HepG2 (cell line): ENCODE results near the gene GP2. TPM values are rescaled to one million over a fixed set of nuclear protein-coding genes. Genes with fewer than 3 reads are reported as not detected.

ENCODE experiments used
- ATAC-seq: fragments of 200-7000 bp; cut with Tn5 transposase; 3 replicates; pipeline ENCODE4 v1.9.1; 2020; ENCODE audit warnings: mild to moderate bottlenecking, moderate library complexity
- BruUV-seq: library from RNA; stranded (reverse); fragments of 400-500 nt; replicated peaks from 2 replicates; lab custom pipeline; 2021; lab: Mats Ljungman, UMichigan
- CTCF ChIA-PET: fragments of 300-600 bp; formaldehyde crosslinking; extraction: SDS; loops from one replicate; lab custom pipeline; 2021; ENCODE audit warnings: low total read pairs, inconsistent platforms, low intra/inter-chr PET ratio; lab: Yijun Ruan, JAX
- POLR2A ChIA-PET: fragments of 350-600 bp; sonication (Branson Sonifier 250); formaldehyde crosslinking; loops from one replicate; lab custom pipeline; 2020; ENCODE audit warnings: antibody characterized with exemption, inconsistent platforms; lab: Yijun Ruan, JAX
- DNase-seq: peaks from one replicate; pipeline ENCODE4 v3.0.0-alpha.2; 2015; ENCODE audit warnings: low spot score
- FAIRE-seq: peaks from 3 replicates; lab custom pipeline; 2011; peaks lifted over from hg19 to GRCh38; lab: Jason Lieb, UNC
- H2AFZ ChIP-seq: one replicate; pipeline ENCODE4 v1.6.1; 2011; ENCODE audit warnings: low read length, inconsistent platforms
- H3K27ac ChIP-seq: fragments of 300-600 bp; 3 replicates; pipeline ENCODE4 v1.8.0; 2011; ENCODE audit warnings: mixed run types, mild to moderate bottlenecking, mixed read lengths, low read length, inconsistent platforms; ENCODE audit not compliant: insufficient read depth; ENCODE audit errors: extremely low read length
- H3K27me3 ChIP-seq, 2 experiments: fragments of 200-600 bp in 1 of 2; 2 replicates in 1 of 2; 3 replicates in 1 of 2; pipeline versions ENCODE4 v1.6.0 to v1.8.0; 2011; ENCODE audit warnings: low read length in 2 of 2, mild to moderate bottlenecking in 2 of 2, moderate library complexity in 2 of 2, inconsistent platforms in 1 of 2; ENCODE audit not compliant: insufficient read depth in 2 of 2, control insufficient read depth in 1 of 2
- H3K36me3 ChIP-seq, 2 experiments: fragments of 200-600 bp in 1 of 2; replicated peaks in 1 of 2; 2 replicates in 1 of 2; 3 replicates in 1 of 2; pipeline versions ENCODE4 v1.5.1 to v1.8.0; 2011; ENCODE audit warnings: low read length in 2 of 2, inconsistent platforms in 1 of 2; ENCODE audit not compliant: insufficient read depth in 2 of 2, control insufficient read depth in 1 of 2
- H3K4me1 ChIP-seq: 2 replicates; pipeline ENCODE4 v1.5.1; 2012; ENCODE audit warnings: low read length, inconsistent platforms; ENCODE audit not compliant: insufficient read depth
- H3K4me2 ChIP-seq: 2 replicates; pipeline ENCODE4 v1.6.0; 2011; ENCODE audit warnings: low read depth, low read length, inconsistent platforms
- H3K4me3 ChIP-seq, 3 experiments: fragments of 200-600 bp in 1 of 3; sonication (generic), shearing (Covaris generic) in 1 of 3; replicated peaks in 1 of 3; 2 replicates each; pipeline ENCODE4 v1.5.1; 2011 to 2016; ENCODE audit warnings: low read length in 3 of 3, inconsistent platforms in 2 of 3, low read depth in 2 of 3, mild to moderate bottlenecking in 2 of 3, control low read depth in 1 of 3, mixed read lengths in 1 of 3; ENCODE audit not compliant: insufficient read depth in 1 of 3
- H3K79me2 ChIP-seq: one replicate; pipeline ENCODE4 v1.6.1; 2011; ENCODE audit warnings: low read length, inconsistent platforms; ENCODE audit not compliant: insufficient read depth
- H3K9ac ChIP-seq: 2 replicates; pipeline ENCODE4 v1.6.0; 2011; ENCODE audit warnings: mild to moderate bottlenecking, low read depth, low read length, inconsistent platforms; ENCODE audit not compliant: insufficient read depth
- H3K9me3 ChIP-seq: 2 replicates; pipeline ENCODE4 v1.5.1; 2012; ENCODE audit warnings: mild to moderate bottlenecking, low read length
- H4K20me1 ChIP-seq: 2 replicates; pipeline ENCODE4 v1.6.0; 2011; ENCODE audit warnings: inconsistent platforms, mild to moderate bottlenecking, low read length, moderate library complexity; ENCODE audit not compliant: insufficient read depth
- MNT ChIP-seq: fragments of 450-650 bp; IDR thresholded peaks from 2 replicates; pipeline ENCODE4 v1.6.1; 2016
- ZBTB44 ChIP-seq: sonication (generic); formaldehyde crosslinking; IDR thresholded peaks from 2 replicates; pipeline ENCODE4 v1.4.0; 2020; ENCODE audit warnings: missing genetic modification reagents
- ZNF280B ChIP-seq: sonication (generic); formaldehyde crosslinking; IDR thresholded peaks from 2 replicates; pipeline ENCODE4 v1.5.0; 2020; ENCODE audit warnings: missing genetic modification reagents, mild to moderate bottlenecking, borderline replicate concordance
- ZNF550 ChIP-seq: sonication (generic); formaldehyde crosslinking; IDR thresholded peaks from 2 replicates; pipeline ENCODE4 v1.4.0; 2020; ENCODE audit warnings: mild to moderate bottlenecking, missing genetic modification reagents, borderline replicate concordance
- WGBS: methylation state at CpG from one replicate; pipeline ENCODE4 v1.1.6; 2017; ENCODE audit warnings: low lambda C conversion rate; 5-methylcytosine and 5-hydroxymethylcytosine counted together
- in situ Hi-C: cut with HindIII; loops from 2 replicates; pipeline ENCODE4 v1.10.0; 2017; ENCODE audit warnings: low pct_unique_long_range_greater_than_20kb; ENCODE audit not compliant: extremely low pct_ligation_motif_present
- intact Hi-C: fragments of 100-400 bp; cut with micrococcal nuclease; formaldehyde crosslinking; loops from one replicate; pipeline ENCODE4 v1.10.0; 2022; ENCODE audit not compliant: unreplicated experiment
- polyA plus RNA-seq, 8 experiments: library from polyadenylated mRNA; depleted of rRNA in 3 of 8; stranded (reverse) in 7 of 8; unstranded in 1 of 8; fragments of >200 nt; fragmentation: Illumina TruSeq in 4 of 8; extraction: Trizol in 4 of 8; gene quantifications; 2 replicates each; pipeline versions ENCODE4 v1.2.1 to v1.2.3, GENCODE V29; 2011 to 2016; ENCODE audit warnings: low read depth in 4 of 8, missing spikeins in 1 of 8, mixed read lengths in 1 of 8; ENCODE audit not compliant: insufficient read depth in 1 of 8
- total RNA-seq, 5 experiments: library from RNA; depleted of rRNA; stranded (reverse); fragments of >200 nt; fragmentation: Illumina TruSeq; extraction: Trizol; gene quantifications; 2 replicates each; pipeline ENCODE4 v1.2.3, GENCODE V29; 2016; ENCODE audit warnings: low read depth in 1 of 5

GP2 gene
- total and polyA plus RNA-seq, 2 of the 13 experiments (the other 11 are each of a cell fraction or from before 2014, with no cell fraction given): 0.15 to 0.69 TPM

- TF ChIP-seq ZBTB44 (CRISPR knock-in tag) (no peak), ZNF280B (CRISPR knock-in tag) (no peak), MNT (peak; percentile 81), ZNF550 (CRISPR knock-in tag) (no peak)
- Histone ChIP-seq H3K27me3 (no peaks in the 10 kb centered on the region), H3K4me3 (no peak overlapping the region), H4K20me1 (no peaks in the 10 kb centered on the region), H2AFZ (no peak overlapping the region), H3K9ac (no peak overlapping the region), H3K79me2 (no peaks in the 10 kb centered on the region), H3K4me1 (no peaks in the 10 kb centered on the region), H3K36me3 (no peaks in the 10 kb centered on the region), H3K27ac (no peak overlapping the region), H3K9me3 (no peaks in the 10 kb centered on the region), H3K4me2 (no peak overlapping the region)
- CTCF ChIA-PET: interaction anchor here (4.1 kb wide), 1 partner anchor 395 kb away, joined by 71 read pairs; no protein-coding TSS in a partner anchor
- 3% methylated on average over 5 of the region's 5 CpGs for WGBS
- BruUV-seq: no TSS peak
- in situ Hi-C loops: loop anchor here (5.0 to 25.0 kb wide), 2 partner anchors 395 to 715 kb away; no protein-coding TSS in a partner anchor
- POLR2A ChIA-PET: no interaction called here
- FAIRE-seq (no peak), DNase-seq (no peak), ATAC-seq (no peak)
- intact Hi-C loops: loop anchor here (10.0 kb wide), 1 partner anchor 698 kb away; no protein-coding TSS in a partner anchor
Measured at GRCh38 chr16:20302389-20302788, 24.9 kb downstream of the GP2 start.
